ENCODE results near the gene MATN4. TPM values are rescaled to one million over a fixed set of nuclear protein-coding genes. Genes with fewer than 3 reads are reported as not detected.

The MATN4 gene
- total RNA-seq, 1 experiment from 2014 or later = 1.9 TPM

GRCh38 chr20:45316150-45317080, 8.3 kb upstream of the MATN4 start:
- Mint-ChIP-seq H3K36me3 (no peaks in the 10 kb centered on the region), H3K27ac (no peak overlapping the region), H3K4me3 (no peak overlapping the region), H3K27me3 (ENCODE audit: low read depth) (peaks cover 10% of the 10 kb centered on the region), H3K4me1 (peaks cover 6% of the 10 kb centered on the region), H3K9me3 (no peaks in the 10 kb centered on the region)
- ChIA-PET POLR2A (no interaction called here), CTCF (interaction anchor here (0.8 to 5.6 kb wide), 8 partner anchors 9 to 454 kb away, joined by 3 to 76 read pairs (median 6); partner anchors contain the start of genes RBPJL and SYS1)
- ATAC-seq (no peak), DNase-seq (ENCODE audit: low spot score) (no peak)
- TF ChIP-seq MAX (CRISPR knock-in tag; IDR thresholded peaks at IDR 0.05) (no peak), KAT7 (CRISPR knock-in tag; IDR thresholded peaks at IDR 0.05; ENCODE audit: borderline replicate concordance) (no peak), PRRX2 (CRISPR knock-in tag; IDR thresholded peaks at IDR 0.05) (no peak), AFF4 (CRISPR knock-in tag; IDR thresholded peaks at IDR 0.05; ENCODE audit: borderline replicate concordance) (no peak), GRHL2 (CRISPR knock-in tag; IDR thresholded peaks at IDR 0.05; ENCODE audit: insufficient replicate concordance, severe bottlenecking) (no peak), MLX (CRISPR knock-in tag; IDR thresholded peaks at IDR 0.05) (no peak), HMGXB4 (CRISPR knock-in tag; IDR thresholded peaks at IDR 0.05) (no peak), ZSCAN18 (CRISPR knock-in tag; IDR thresholded peaks at IDR 0.05) (no peak), FOXP1 (CRISPR knock-in tag; IDR thresholded peaks at IDR 0.05; ENCODE audit: borderline replicate concordance) (no peak), ZNF317 (CRISPR knock-in tag; IDR thresholded peaks at IDR 0.05; ENCODE audit: borderline replicate concordance, low read depth) (no peak), ZNF671 (CRISPR knock-in tag; IDR thresholded peaks at IDR 0.05) (no peak), SP1 (CRISPR knock-in tag; conservative IDR thresholded peaks at IDR 0.05) (no peak)
- TF ChIP-seq, protein P1, sequence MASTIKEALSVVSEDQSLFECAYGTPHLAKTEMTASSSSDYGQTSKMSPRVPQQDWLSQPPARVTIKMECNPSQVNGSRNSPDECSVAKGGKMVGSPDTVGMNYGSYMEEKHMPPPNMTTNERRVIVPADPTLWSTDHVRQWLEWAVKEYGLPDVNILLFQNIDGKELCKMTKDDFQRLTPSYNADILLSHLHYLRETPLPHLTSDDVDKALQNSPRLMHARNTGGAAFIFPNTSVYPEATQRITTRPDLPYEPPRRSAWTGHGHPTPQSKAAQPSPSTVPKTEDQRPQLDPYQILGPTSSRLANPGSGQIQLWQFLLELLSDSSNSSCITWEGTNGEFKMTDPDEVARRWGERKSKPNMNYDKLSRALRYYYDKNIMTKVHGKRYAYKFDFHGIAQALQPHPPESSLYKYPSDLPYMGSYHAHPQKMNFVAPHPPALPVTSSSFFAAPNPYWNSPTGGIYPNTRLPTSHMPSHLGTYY (CRISPR knock-in tag; IDR thresholded peaks at IDR 0.05) = no peak
- TF ChIP-seq, protein P2, sequence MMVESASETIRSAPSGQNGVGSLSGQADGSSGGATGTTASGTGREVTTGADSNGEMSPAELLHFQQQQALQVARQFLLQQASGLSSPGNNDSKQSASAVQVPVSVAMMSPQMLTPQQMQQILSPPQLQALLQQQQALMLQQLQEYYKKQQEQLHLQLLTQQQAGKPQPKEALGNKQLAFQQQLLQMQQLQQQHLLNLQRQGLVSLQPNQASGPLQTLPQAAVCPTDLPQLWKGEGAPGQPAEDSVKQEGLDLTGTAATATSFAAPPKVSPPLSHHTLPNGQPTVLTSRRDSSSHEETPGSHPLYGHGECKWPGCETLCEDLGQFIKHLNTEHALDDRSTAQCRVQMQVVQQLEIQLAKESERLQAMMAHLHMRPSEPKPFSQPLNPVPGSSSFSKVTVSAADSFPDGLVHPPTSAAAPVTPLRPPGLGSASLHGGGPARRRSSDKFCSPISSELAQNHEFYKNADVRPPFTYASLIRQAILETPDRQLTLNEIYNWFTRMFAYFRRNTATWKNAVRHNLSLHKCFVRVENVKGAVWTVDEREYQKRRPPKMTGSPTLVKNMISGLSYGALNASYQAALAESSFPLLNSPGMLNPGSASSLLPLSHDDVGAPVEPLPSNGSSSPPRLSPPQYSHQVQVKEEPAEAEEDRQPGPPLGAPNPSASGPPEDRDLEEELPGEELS (CRISPR knock-in tag; IDR thresholded peaks at IDR 0.05) = no peak
- TF ChIP-seq, protein P3, sequence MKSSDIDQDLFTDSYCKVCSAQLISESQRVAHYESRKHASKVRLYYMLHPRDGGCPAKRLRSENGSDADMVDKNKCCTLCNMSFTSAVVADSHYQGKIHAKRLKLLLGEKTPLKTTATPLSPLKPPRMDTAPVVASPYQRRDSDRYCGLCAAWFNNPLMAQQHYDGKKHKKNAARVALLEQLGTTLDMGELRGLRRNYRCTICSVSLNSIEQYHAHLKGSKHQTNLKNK (CRISPR knock-in tag; IDR thresholded peaks at IDR 0.05) = no peak
- TF ChIP-seq, protein P4, sequence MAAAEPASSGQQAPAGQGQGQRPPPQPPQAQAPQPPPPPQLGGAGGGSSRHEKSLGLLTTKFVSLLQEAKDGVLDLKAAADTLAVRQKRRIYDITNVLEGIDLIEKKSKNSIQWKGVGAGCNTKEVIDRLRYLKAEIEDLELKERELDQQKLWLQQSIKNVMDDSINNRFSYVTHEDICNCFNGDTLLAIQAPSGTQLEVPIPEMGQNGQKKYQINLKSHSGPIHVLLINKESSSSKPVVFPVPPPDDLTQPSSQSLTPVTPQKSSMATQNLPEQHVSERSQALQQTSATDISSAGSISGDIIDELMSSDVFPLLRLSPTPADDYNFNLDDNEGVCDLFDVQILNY (CRISPR knock-in tag; IDR thresholded peaks at IDR 0.05) = no peak
- TF ChIP-seq, protein P5, sequence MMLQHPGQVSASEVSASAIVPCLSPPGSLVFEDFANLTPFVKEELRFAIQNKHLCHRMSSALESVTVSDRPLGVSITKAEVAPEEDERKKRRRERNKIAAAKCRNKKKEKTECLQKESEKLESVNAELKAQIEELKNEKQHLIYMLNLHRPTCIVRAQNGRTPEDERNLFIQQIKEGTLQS (CRISPR knock-in tag; conservative IDR thresholded peaks at IDR 0.05) = no peak
- TF ChIP-seq, protein P6, sequence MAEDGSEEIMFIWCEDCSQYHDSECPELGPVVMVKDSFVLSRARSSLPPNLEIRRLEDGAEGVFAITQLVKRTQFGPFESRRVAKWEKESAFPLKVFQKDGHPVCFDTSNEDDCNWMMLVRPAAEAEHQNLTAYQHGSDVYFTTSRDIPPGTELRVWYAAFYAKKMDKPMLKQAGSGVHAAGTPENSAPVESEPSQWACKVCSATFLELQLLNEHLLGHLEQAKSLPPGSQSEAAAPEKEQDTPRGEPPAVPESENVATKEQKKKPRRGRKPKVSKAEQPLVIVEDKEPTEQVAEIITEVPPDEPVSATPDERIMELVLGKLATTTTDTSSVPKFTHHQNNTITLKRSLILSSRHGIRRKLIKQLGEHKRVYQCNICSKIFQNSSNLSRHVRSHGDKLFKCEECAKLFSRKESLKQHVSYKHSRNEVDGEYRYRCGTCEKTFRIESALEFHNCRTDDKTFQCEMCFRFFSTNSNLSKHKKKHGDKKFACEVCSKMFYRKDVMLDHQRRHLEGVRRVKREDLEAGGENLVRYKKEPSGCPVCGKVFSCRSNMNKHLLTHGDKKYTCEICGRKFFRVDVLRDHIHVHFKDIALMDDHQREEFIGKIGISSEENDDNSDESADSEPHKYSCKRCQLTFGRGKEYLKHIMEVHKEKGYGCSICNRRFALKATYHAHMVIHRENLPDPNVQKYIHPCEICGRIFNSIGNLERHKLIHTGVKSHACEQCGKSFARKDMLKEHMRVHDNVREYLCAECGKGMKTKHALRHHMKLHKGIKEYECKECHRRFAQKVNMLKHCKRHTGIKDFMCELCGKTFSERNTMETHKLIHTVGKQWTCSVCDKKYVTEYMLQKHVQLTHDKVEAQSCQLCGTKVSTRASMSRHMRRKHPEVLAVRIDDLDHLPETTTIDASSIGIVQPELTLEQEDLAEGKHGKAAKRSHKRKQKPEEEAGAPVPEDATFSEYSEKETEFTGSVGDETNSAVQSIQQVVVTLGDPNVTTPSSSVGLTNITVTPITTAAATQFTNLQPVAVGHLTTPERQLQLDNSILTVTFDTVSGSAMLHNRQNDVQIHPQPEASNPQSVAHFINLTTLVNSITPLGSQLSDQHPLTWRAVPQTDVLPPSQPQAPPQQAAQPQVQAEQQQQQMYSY (CRISPR knock-in tag; IDR thresholded peaks at IDR 0.05) = no peak

Data from WTC11 (cell line).